GM19023 (cell line): ENCODE data around the gene DGKZ.

ENCODE experiments used
- ATAC-seq: cut with Tn5 transposase; IDR thresholded peaks from one replicate; pipeline ENCODE4 v1.9.1; 2021; ENCODE audit warnings: mild to moderate bottlenecking, moderate library complexity; ENCODE audit not compliant: unreplicated experiment

DGKZ gene

GRCh38 chr11:46427364-46427763, 80.1 kb downstream of the DGKZ start:
- ATAC-seq: no peak

GRCh38 chr11:46429717-46430116, 82.5 kb downstream of the DGKZ start:
- ATAC-seq: no peak
